ENCODE measurements around the gene IGSF22. TPM values are rescaled to one million over a fixed set of nuclear protein-coding genes. Genes with fewer than 3 reads are reported as not detected.
"Not testable (repeated sequence)": the region's sequence is repeated elsewhere in the genome, so short reads cannot be mapped to it uniquely, and the experiment has no call there.

The IGSF22 gene
- total RNA-seq, 2 donors from 2014 or later: 0.81 to 2.0 TPM

GRCh38 chr11:18665353-18665872 is 60.6 kb downstream of the IGSF22 start:
- DNase-seq; intact Hi-C loops (cut with DNase I, micrococcal nuclease); ATAC-seq: not testable (repeated sequence)

GRCh38 chr11:18657673-18658072 is 68.3 kb downstream of the IGSF22 start:
- intact Hi-C loops (cut with DNase I, micrococcal nuclease): no loop called here
- ATAC-seq (no peak), DNase-seq (no peak)

Other genes with a start within 250 kb of the IGSF22 start
- 10 to 100 TPM; 58.4 to 75.2 TPM for gene TSG101, start 199.2 kb downstream of the IGSF22 start, total RNA-seq
- gene UEVLD, start 137.5 kb downstream of the IGSF22 start, total RNA-seq: 10 to 100 TPM; 32.7 to 36.3 TPM
- gene MISFA, start 126.4 kb downstream of the IGSF22 start, total RNA-seq: 1 to 10 TPM; 1.8 to 2.0 TPM
- gene SPTY2D1, start 91.8 kb downstream of the IGSF22 start, total RNA-seq: 10 to 100 TPM; 19.9 to 20.2 TPM
- gene TMEM86A, start 27.4 kb downstream of the IGSF22 start, total RNA-seq: 1 to 10 TPM; 2.0 to 3.3 TPM
- under 1 TPM; 0.18 to 0.22 TPM for gene PTPN5, start 65.6 kb upstream of the IGSF22 start, total RNA-seq
- gene MRGPRX1, start 213.2 kb upstream of the IGSF22 start, total RNA-seq: not detected

Measured in left colon (tissue), 2 donors.